KMS-11 (cell line): ENCODE data around the gene POU3F3.

ENCODE experiments used
- H2AFZ ChIP-seq: fragments of 200-600 bp; sonication (generic); 2 replicates; pipeline ENCODE4 v1.6.1; 2016; ENCODE audit warnings: antibody characterized with exemption, mixed run types, low read depth
- H3K27ac ChIP-seq: fragments of 200-600 bp; sonication (generic); 2 replicates; pipeline ENCODE4 v1.6.1; 2016; ENCODE audit warnings: mild to moderate bottlenecking, mixed run types
- H3K27me3 ChIP-seq: fragments of 200-600 bp; sonication (generic); 2 replicates; pipeline ENCODE4 v1.6.1; 2017; ENCODE audit warnings: mild to moderate bottlenecking, low read depth, mixed run types, moderate library complexity; ENCODE audit not compliant: insufficient read depth
- H3K36me3 ChIP-seq: fragments of 200-600 bp; sonication (generic); 2 replicates; pipeline ENCODE4 v1.6.1; 2017; ENCODE audit warnings: mild to moderate bottlenecking, mixed run types; ENCODE audit not compliant: insufficient read depth
- H3K4me1 ChIP-seq: fragments of 200-600 bp; sonication (generic); 2 replicates; pipeline ENCODE4 v1.6.1; 2016; ENCODE audit warnings: mild to moderate bottlenecking, low read depth, mixed run types; ENCODE audit not compliant: poor library complexity, severe bottlenecking
- H3K4me2 ChIP-seq: fragments of 200-600 bp; sonication (generic); 2 replicates; pipeline ENCODE4 v1.7.0; 2016; ENCODE audit warnings: mild to moderate bottlenecking, mixed run types
- H3K4me3 ChIP-seq: fragments of 200-600 bp; sonication (generic); IDR thresholded peaks from 2 replicates; pipeline ENCODE4 v1.6.1; 2017; ENCODE audit warnings: low read depth, low read length, mixed read lengths; ENCODE audit not compliant: insufficient read depth
- H3K79me2 ChIP-seq: fragments of 200-600 bp; sonication (generic); 2 replicates; pipeline ENCODE4 v1.6.1; 2016; ENCODE audit warnings: low read depth, mixed run types; ENCODE audit not compliant: insufficient read depth
- H3K9ac ChIP-seq: fragments of 200-600 bp; sonication (generic); 2 replicates; pipeline ENCODE4 v1.6.1; 2016; ENCODE audit warnings: mild to moderate bottlenecking, mixed run types
- H4K20me1 ChIP-seq: fragments of 200-600 bp; sonication (generic); 2 replicates; pipeline ENCODE4 v1.6.1; 2016; ENCODE audit warnings: mild to moderate bottlenecking, mixed run types; ENCODE audit not compliant: insufficient read depth
- CTCF ChIP-seq: fragments of 200-600 bp; sonication (generic); conservative IDR thresholded peaks from 2 replicates; pipeline ENCODE4 v1.6.1; 2017; ENCODE audit warnings: low read depth, mild to moderate bottlenecking, antibody characterized with exemption, low read length, moderate library complexity, mixed read lengths

Gene POU3F3

GRCh38 chr2:104845552-104845931 lies 8.4 kb upstream of the POU3F3 start:
- Histone ChIP-seq H3K27ac (no peak overlapping the region), H3K4me1 (peaks cover 4% of the 10 kb centered on the region), H4K20me1 (no peaks in the 10 kb centered on the region), H2AFZ (no peak overlapping the region), H3K79me2 (no peaks in the 10 kb centered on the region), H3K4me3 (no peak overlapping the region), H3K36me3 (no peaks in the 10 kb centered on the region), H3K9ac (no peak overlapping the region), H3K4me2 (no peak overlapping the region), H3K27me3 (no peaks in the 10 kb centered on the region; the same call in 1 of the 2 replicates)
- TF ChIP-seq CTCF: no peak

GRCh38 chr2:104845946-104846785 lies 7.7 kb upstream of the POU3F3 start:
- no peak overlapping the region for H3K27ac ChIP-seq
- no peak for TF ChIP-seq CTCF
- no peaks in the 10 kb centered on the region for H3K36me3 ChIP-seq
- H3K4me3 ChIP-seq: no peak overlapping the region
- no peak overlapping the region for H3K4me2 ChIP-seq
- H3K4me1 ChIP-seq: peaks cover 4% of the 10 kb centered on the region
- H3K79me2 ChIP-seq: no peaks in the 10 kb centered on the region
- peaks cover 5% of the 10 kb centered on the region; the same call in 1 of the 2 replicates for H3K27me3 ChIP-seq
- H2AFZ ChIP-seq: no peak overlapping the region
- no peaks in the 10 kb centered on the region for H4K20me1 ChIP-seq
- no peak overlapping the region for H3K9ac ChIP-seq

GRCh38 chr2:104846786-104847585 lies 6.9 kb upstream of the POU3F3 start:
- Histone ChIP-seq H3K4me3 (no peak overlapping the region), H3K36me3 (no peaks in the 10 kb centered on the region), H3K27ac (no peak overlapping the region), H3K4me1 (peaks cover 8% of the 10 kb centered on the region), H3K9ac (no peak overlapping the region), H2AFZ (no peak overlapping the region), H3K79me2 (no peaks in the 10 kb centered on the region), H4K20me1 (no peaks in the 10 kb centered on the region), H3K4me2 (no peak overlapping the region), H3K27me3 (peaks cover 10% of the 10 kb centered on the region; the same call in 1 of the 2 replicates)
- TF ChIP-seq CTCF: no peak

GRCh38 chr2:104847586-104848160 lies 6.2 kb upstream of the POU3F3 start:
- no peak overlapping the region for H3K4me2 ChIP-seq
- no peak overlapping the region for H3K4me3 ChIP-seq
- no peak overlapping the region for H3K27ac ChIP-seq
- H4K20me1 ChIP-seq: no peaks in the 10 kb centered on the region
- peaks cover 14% of the 10 kb centered on the region; the same call in 1 of the 2 replicates for H3K27me3 ChIP-seq
- H3K9ac ChIP-seq: no peak overlapping the region
- H3K79me2 ChIP-seq: no peaks in the 10 kb centered on the region
- no peaks in the 10 kb centered on the region for H3K36me3 ChIP-seq
- TF ChIP-seq CTCF: no peak
- H2AFZ ChIP-seq: no peak overlapping the region
- H3K4me1 ChIP-seq: peaks cover 11% of the 10 kb centered on the region
